NCI-H524 (cell line): ENCODE data around the gene FURIN.
"Not testable (repeated sequence)": the region's sequence is repeated elsewhere in the genome, so short reads cannot be mapped to it uniquely, and the experiment has no call there.

ENCODE experiments used
- DNase-seq, 2 experiments: peaks; one replicate each; lab custom pipeline; 2025; lab: John Stamatoyannopoulos, UW

The FURIN gene

DNA sequence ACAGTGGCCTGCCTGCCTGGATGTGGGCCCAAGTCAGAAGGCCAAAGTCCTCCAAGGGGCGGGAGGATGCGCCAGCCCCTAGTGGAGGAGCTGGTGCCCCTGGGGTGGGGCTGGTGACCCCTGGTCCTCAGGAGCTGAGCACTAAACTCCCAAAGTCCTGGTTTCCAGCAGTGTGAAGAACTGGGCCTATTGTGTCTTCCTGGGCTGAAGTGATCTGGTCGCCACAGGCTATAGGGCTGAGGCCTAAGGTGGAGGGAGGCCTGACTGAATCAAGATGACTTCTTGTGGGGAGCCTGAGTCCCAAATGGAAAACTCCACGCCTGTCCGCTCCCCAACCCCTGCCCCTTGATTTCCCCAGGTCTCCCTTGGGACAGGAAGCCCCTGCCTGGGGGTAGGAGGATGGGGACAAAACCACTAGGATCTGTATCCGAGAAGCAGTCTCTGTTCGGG is 15.2 kb downstream of the FURIN start:
- DNase-seq = no peak

DNA sequence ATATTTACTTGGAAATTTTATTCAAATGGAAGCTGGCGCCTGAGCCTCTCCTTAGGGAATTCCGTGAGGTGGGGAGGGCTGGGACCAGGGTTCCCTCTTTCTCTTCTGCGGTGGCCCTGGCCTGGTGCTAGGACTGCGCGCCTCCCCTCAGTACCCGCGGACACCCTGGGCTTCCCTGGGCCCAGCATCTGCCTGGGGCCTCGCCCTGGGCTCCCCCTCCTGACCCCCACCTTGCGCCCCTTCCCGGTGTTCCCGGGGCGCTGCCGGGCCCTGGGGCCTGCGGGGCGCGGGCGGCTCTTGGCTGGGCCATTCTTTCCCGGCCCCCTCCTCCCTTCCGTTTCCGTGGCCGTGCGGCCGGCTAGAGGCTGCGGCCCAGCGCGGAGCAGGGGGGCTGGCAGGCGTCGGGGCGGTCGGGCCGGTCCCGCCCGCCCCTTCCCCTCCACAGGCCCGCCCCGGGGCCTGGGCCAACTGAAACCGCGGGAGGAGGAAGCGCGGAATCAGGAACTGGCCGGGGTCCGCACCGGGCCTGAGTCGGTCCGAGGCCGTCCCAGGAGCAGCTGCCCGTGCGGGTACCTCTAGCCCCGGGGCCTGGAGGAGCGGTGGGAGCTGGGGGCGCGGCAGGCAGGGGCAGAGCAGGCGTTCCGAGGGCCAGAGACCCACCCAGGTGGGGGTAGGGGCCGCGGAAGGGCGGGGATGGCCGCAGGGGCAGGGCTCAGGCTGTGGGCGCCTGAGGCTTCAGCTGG is 15.8 kb downstream of the FURIN start, which contains the start of gene FES:
Gene FES (plus strand): TSS at position 529 of the 743 bp plus-strand sequence. CDS start 542 bp downstream, outside the sequence.
- DNase-seq = no peak

DNA sequence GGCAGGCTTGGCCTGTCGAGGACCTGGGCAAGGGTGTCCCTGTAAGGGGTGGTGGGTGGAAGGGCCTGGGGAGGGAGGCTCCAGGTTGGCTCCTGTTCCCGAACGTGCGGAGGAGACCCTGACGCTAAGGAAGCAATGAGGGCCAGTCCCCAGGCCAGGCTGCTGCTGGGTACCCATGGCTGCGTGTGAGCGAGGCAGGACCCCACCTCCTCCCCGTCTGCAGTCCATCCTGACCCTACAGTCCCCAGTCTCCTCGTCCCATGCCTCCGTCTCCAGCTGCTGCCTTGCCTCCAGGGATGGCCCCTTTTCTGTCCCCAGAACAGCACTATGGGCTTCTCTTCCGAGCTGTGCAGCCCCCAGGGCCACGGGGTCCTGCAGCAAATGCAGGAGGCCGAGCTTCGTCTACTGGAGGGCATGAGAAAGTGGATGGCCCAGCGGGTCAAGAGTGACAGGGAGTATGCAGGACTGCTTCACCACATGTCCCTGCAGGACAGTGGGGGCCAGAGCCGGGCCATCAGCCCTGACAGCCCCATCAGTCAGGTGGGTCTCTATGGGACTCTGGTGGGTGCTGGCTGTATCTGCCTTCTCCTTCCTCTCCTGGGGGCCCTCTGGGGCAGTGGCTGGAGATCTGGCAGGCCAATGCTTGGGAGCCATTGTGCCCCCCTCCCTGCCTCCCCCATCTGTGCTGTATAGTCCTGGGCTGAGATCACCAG is 16.5 kb downstream of the FURIN start:
- no peak for DNase-seq

DNA sequence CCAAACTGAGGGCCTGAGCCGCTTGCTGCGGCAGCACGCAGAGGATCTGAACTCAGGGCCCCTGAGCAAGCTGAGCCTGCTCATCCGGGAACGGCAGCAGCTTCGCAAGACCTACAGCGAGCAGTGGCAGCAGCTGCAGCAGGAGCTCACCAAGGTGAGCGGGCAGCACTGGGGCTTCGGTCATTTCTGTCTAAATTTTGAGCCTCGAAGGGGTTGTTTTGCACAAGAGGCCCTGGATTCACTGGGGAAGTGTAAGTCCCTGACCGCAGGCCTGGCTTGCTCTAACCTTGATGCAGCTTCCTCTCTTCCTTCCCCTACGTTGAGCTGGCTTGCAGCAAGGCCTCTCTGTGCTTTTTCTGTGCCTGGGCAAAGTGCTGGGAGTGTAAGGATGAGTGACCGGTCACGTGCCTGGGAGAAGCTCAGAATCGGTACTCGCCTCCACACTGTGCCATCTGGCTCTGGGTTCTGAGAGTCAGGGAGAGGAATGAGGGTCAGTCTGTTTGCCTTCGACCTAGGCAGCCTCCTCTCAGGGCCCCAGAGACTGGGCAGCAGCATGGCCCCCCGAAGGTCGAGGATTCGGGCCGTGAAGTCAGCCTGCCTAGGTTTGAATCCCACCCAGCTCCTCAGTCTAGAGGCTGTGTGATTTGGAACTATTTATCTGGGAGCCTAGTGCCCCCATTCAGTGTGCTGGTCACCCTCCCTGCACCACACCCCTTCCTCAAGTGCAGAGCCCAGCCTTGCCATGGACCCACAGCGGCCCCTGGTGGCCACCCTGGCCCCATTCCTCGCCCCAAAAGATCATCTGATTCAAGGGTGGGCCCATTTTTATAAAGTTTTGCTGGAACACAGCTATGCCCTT is 17.3 kb downstream of the FURIN start:
- peak; percentile 70 to 85 for DNase-seq

DNA sequence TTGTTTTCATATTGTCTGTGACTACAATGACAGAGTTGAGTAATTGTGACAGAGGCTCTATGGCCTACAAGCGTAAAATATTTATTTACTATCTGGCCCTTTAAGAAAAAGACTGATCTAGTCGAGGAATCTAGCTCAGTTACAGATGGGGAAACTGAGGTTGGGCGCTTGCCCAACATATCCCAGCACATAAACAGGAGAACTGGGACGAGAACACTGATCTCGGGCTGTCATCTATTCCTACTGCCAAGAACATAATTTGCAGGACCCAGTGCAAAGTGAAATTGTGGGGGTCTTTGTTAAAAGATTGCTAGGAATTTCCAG is 17.9 kb downstream of the FURIN start:
- DNase-seq = no peak

DNA sequence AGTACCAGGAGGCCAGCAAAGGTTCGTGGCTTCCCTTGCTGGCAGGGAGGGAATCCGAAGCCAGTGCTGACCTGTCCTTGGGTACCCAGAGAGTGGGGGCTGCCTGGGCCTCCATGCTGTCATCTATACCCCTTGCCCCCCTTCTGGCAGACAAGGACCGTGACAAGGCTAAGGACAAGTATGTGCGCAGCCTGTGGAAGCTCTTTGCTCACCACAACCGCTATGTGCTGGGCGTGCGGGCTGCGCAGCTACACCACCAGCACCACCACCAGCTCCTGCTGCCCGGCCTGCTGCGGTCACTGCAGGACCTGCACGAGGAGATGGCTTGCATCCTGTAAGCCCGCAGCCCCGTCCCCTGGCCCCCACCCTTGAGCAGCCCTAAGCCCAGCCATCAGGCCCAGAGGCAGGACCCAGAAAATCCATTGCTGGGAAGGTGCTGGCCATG is 18.7 kb downstream of the FURIN start:
- no peak for DNase-seq

DNA sequence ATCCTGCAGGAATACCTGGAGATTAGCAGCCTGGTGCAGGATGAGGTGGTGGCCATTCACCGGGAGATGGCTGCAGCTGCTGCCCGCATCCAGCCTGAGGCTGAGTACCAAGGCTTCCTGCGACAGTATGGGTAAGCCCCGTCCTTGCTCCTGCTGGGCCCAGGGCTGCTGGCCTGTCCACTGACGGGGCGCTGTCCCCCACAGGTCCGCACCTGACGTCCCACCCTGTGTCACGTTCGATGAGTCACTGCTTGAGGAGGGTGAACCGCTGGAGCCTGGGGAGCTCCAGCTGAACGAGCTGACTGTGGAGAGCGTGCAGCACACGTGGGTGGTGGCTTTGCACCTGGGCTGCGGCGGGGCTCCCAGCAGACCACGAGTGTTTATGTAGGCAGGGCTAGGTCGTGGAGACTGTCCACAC is 20.9 kb downstream of the FURIN start:
- DNase-seq = no peak

DNA sequence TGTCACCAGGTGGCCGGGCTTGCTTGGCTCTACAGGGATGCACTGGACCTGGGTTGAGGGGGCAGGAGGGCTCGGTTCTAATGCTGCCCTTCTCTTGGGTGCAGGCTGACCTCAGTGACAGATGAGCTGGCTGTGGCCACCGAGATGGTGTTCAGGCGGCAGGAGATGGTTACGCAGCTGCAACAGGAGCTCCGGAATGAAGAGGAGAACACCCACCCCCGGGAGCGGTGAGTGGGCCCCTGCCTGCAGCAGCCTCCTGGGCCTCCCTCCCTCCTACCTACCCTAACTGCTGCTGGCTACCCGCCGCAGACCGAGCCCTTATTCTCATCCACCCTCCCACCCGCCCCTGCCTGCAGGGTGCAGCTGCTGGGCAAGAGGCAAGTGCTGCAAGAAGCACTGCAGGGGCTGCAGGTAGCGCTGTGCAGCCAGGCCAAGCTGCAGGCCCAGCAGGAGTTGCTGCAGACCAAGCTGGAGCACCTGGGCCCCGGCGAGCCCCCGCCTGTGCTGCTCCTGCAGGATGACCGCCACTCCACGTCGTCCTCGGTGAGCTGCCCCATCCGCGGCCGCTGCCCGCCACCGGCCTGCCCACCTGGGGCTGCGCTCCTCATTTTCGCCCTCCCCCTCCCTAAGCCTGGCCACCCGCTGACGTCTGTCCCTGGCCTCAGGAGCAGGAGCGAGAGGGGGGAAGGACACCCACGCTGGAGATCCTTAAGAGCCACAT is 21.5 kb downstream of the FURIN start:
- DNase-seq = no peak

DNA sequence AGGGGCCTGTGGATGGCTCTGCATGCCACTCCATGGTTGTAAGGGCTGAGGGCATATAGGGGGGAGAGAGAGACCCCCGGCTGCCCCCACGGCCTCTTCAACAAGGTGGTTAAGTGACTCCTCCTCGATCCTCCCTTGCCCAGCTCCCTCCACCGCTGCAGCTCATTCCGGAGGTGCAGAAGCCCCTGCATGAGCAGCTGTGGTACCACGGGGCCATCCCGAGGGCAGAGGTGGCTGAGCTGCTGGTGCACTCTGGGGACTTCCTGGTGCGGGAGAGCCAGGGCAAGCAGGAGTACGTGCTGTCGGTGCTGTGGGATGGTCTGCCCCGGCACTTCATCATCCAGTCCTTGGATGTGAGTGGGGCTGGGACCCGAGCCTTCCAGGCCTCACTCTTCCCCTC is 22.5 kb downstream of the FURIN start:
- no peak for DNase-seq

DNA sequence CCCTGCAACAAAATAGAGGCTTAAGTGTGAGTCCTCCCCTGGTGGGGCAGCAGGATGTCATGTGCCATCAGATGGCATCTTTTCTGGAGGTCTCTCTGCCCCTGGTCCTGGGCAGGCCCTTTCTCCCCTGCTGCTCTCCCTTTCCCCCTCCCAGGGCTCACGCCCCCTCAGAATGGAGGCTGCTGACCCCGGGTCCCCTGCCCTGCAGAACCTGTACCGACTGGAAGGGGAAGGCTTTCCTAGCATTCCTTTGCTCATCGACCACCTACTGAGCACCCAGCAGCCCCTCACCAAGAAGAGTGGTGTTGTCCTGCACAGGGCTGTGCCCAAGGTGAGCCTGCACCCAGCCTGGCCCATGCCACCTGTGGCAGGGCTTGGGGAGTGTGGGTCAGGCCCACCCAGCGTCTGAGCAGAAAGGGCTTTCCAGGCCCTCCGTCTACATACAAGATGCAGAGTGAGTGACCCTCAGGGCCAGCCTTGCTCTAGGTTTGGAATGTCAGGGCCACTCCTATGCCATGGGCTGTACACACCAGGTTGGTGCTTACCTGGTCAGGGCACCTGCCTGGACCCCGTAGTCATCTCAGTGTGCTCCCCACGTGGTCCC is 23.1 kb downstream of the FURIN start:
- no peak for DNase-seq

DNA sequence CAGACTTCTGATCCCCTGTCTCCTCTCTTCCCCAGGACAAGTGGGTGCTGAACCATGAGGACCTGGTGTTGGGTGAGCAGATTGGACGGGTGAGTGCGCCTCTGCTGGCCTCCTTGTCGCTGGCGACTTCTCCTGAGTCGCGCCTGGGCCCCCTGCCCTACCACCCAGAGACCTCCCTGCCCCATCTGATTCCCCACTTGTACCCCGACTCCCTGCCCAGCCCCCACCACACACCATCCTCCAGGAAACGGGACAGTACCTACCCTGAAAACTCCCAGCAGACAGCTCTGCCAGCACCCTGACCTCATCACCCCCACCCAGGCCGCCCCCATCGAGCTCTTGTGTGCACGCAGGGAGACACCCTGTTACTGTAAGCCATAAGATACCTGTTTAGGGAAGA is 23.6 kb downstream of the FURIN start:
- DNase-seq = no peak

DNA sequence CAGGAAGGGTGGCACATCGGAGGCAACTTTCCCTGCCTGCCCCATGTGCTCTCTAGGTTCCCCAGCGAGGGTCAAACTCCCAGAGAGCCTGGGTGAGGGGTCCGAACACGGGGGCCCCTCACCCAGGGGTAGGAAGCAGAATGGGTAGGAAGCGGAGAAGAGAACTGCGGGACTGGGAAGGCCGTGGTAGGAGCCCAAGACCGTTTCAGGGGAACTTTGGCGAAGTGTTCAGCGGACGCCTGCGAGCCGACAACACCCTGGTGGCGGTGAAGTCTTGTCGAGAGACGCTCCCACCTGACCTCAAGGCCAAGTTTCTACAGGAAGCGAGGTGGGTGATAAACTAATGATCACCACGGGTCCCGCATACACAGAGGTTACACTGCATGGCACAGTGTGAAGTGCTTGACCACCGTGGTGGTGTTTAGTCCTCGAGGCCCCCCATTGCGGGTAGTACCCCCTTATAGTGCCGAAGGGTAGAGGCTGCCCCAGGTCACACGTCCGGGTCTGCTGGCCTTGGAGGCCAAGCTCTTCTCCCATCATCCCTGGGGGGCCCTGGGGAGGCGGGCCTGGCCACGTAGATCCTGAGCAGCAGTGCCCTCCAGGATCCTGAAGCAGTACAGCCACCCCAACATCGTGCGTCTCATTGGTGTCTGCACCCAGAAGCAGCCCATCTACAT is 24.2 kb downstream of the FURIN start:
- DNase-seq = no peak

DNA sequence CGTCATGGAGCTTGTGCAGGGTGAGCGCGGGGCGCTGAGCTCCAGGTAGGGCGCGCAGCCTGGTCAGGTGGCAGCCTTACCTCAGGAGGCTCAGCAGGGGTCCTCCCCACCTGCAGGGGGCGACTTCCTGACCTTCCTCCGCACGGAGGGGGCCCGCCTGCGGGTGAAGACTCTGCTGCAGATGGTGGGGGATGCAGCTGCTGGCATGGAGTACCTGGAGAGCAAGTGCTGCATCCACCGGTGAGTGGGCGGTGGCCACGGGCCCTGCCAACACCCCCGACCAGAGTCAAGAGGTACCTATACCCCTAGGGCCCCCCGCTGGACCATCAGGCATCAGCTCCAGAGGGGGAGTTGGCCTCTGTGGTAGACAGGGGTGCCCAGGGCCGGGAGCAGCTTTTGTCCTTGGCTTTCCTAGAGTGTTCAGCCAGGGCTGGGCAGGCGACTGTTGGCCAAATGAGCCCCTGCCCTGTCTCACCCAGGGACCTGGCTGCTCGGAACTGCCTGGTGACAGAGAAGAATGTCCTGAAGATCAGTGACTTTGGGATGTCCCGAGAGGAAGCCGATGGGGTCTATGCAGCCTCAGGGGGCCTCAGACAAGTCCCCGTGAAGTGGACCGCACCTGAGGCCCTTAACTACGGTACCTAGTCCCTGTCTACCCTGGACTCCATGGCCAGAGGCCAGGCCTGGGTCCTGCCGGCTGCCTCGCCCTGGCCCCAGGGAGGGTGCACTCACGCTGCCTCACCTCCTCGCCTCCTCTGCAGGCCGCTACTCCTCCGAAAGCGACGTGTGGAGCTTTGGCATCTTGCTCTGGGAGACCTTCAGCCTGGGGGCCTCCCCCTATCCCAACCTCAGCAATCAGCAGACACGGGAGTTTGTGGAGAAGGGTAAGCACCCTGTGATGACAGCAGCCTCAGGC is 25.0 kb downstream of the FURIN start:
- DNase-seq = peak in 1 of 2 experiments; percentile 74

DNA sequence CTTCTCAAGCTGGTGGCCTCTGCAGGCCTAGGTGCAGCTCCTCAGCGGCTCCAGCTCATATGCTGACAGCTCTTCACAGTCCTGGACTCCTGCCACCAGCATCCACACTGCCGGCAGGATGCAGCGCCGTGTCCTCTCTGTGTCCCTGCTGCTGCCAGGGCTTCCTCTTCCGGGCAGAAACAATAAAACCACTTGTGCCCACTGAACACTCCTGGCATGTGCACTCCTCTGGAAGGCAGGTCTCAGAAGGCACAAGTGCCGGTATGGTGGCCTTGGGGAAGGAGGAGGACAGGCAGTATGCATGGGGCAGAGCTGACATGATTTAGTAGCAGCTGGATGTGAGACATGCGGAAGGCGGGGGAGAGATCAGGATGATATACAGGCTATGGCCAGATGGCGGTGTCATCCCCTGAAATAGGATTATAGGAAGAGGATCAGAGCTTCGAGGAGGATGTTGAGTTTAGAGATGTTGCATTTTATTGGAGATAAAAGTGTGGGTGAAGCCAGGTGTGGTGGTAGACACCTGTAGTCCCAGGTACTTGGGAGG is 27.3 kb downstream of the FURIN start:
- DNase-seq = peak; percentile 92 to 97

DNA sequence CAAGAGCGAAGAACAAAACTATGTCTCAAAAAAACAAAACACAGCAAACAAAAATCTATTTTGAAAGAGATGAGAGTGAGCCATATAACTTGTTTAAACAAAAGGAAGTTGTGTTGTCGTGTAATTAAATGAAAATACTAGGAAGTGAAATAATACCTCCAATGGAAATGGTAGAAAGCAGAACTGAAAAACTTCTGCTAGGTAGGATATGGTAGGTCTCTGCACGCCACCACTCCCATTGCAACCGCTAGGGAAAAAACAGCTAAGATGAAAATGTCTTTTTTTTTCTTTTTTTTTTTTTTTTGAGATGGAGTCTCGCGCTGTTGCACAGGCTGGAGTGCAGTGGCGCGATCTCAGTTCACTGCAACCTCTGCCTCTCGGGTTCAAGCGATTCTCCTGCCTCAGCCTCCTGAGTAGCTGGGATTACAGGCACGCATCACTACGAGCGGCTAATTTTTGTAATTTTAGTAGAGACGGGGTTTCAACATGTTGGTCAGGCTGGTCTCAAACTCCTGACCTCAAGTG is 28.8 kb downstream of the FURIN start:
- DNase-seq = not testable (repeated sequence)

DNA sequence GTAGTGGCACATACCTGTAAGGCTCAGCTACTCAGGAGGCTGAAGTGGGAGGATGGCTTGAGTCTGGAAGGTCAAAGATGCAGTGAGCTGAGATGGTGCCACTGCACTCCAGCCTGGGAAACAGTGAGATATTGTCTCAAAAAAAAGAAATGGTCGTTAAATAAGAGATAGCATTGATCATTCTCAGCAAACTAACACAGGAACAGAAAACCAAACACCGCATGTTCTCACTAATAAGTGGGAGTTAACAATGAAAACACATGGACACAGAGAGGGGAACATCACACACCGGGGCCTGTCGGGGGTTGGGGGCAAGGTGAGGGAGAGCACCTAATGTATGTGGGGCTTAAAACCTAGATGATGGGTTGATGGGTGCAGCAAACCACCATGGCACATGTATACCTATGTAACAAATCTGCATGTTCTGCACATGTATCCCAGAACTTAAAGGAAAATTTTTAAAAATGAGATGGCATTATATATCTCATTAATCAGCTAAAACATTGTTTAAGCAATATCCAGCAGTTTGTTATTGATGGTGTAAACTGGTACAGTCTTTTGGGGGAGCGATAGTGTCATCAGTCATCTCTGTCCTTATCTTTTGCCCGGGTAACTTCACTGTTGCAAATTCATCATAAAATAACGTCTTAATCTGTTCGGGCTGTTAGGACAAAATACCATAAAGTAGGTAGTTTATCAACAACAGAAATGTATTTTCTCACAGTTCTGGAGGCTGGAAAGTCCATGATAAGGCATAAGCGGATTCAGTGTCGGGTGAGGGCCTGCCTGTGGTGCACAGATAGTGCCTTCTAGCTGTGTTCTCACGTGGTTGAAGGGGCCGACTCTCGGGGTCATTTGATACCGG is 33.0 kb downstream of the FURIN start:
- DNase-seq = no peak

DNA sequence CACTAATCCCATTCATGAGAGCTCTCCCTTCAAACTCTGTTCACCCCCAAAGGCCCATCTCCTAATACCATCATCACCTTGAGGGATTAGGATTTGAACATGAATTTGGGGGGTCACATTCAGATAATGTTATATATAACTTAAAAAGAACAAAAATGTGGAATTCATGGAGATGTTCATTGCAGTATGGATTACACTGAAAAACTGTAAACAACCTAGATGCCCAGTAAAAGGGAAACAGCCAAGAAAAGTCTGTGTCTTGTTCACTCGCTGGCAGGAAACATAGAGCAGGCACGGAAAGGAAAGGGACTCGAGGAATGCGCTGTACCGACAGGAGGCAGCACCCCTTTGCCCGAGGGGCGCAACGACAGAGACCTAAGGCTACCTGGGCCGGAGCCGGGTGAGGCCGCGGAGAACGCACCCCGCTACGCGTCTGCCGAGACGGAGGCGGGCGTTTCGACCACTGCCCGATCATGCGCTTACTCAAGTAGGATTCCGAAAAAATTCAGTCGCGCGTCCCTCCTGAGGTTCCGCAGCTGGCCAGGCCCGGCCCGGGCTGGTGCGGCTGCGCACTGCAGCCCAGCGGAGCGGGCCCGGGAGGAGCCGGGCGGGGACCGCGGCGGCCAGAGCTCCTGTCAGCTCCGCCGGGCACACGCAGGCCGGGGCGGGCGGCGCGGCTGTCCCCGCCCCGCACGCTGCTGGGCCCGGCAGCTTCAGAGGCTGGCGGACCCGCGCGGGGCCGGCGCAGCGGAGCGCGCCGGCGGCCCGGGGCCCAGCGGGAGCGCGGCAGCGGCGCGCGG is 33.9 kb downstream of the FURIN start:
- peak; percentile 67 to 73 for DNase-seq
